GM19238 (cell line): ENCODE measurements around the gene CEP19.
"Not testable (repeated sequence)": the region's sequence is repeated elsewhere in the genome, so short reads cannot be mapped to it uniquely, and the experiment has no call there.

ENCODE experiments used
- DNase-seq: peaks from one replicate; pipeline ENCODE4 v3.0.0; 2011; ENCODE audit warnings: low spot score; ENCODE audit not compliant: insufficient read length

Gene CEP19

DNA sequence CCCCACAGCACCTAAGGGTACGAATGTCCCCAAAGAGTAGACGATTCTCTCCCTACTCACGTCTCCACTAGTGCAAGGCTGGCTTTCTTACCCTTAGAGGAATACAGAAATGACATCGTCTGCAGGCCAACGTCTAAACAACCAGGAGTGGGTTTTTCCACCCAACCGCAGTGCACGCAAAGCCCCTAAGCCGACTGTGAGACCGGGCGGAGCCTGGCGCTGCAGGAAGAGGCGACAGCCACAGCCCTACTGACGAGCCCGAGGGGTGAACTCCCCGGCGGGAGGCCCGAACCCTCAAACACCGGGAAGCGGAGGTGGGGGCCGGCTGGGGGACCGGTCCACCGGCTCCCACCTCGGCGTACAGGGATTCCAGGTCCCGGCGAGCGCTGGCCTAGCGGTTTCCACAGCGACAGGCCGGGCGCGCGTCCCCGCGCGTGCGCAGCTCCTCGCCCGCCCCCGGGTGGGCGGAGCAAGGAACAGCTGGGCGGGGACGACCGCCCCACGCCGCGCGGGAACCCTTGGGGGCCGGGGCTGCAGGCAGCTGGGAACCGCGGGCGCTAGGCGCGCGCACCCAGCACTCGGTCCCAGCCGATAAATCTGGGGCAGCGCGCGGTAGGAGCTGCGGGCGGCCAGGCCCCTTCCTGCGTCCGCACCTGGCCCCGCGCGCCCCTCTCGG lies at the start of gene CEP19, which contains the start of gene PIGX:
CEP19 (minus strand) TSS at position 413 of the 676 bp plus-strand sequence. CDS start 3,593 bp downstream, outside the sequence.
PIGX (plus strand) TSS at position 540 of the 676 bp plus-strand sequence.
- peak; percentile 89 for DNase-seq

DNA sequence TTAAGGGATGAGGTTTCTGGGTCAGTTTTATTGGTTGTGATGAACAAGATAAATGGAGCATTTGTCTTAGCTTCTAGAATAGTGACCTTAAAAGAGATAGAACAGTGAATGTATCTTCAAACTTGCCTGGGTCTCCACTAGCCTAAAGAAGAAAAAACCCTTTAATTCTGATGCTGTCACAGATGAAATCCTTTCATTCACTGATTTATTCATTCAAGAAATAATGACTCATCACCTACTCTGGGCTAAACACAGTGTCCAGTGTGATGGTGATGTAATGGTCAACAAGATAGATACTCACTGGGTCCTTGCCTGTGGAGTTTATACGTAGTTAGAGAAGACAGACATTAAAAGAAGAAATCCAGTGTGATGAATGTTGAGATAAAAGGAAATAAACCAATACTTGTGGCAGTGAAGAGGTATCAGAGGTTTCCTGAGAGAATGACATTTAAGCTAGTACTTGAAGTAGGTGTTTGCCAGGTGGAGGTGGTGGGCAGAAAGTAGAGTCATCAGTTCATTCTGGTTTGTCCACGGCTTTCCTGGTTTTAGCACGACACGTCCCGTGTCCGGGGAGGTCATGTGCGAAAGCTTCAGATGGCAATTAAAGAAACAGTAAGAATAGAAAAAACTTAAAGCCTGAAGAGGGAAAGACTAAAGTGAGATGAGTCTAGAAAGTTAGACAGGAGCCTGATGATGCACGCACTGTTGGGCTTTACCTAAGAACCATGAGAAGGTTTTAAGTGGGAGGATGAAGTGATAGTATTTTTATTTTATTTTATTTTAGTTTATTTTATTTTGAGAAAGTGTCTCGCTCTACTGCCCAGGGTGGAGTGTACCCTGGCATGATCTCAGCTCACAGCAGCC lies 46.1 kb upstream of the CEP19 start:
- no peak for DNase-seq

DNA sequence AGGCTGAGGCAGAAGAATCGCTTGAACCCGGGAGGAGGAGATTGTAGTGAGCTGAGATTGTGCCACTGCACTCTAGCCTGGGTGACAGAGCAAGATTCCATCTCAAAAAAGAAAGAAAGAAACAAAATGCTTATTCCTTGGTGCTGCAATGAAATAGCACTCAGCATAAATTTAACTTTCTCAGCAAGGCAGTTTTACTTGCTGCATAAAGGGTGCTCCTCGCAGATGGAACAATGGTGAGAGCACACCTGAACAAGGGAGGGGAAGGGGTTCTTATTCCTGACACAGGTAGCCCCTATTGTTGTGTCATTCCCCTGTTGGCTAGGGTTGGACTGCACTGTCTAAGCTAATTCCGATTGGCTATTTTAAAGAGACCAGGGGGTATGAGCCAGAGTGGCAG lies 44.7 kb upstream of the CEP19 start:
- DNase-seq = no peak

DNA sequence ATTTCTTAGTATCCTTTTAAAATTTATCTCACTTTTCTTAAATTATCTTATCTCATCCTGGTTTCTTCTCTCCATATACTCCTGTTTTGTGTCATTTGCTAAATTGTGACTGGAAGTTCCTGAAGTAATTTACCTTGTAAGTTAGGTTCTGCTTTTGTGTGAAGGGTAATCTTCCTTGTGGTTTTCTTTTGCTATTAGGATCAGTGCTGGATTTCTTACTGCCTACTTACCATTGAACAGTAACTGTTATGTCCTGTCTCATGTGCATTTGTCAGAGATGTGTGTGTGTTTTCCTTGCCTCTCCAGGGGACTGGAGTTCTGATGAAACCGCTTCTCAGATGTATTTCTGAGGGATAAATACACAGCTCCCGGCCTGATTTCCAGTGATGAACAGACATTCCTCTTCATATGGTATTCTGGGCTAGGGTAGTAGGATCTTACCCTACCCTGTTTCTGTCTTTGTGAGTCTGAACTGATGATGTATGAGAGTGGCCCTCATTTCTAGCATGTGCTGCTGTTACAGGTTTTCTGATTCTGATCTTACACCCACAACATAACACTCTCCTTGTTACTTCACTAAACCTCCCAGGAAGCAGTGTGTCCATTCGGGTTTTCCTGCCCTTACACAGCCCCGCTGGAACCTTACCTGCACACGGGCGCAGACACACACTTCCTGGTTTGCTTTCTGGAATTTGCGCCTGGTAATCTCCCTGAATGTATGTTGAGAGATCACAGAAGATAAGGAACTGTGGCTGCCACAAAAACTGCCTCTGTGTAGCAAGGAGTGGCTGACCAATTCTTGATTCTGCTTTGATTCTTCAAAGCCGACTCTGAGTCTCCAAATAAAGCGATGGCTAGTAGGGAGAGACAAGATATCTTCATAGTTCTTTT lies 42.3 kb upstream of the CEP19 start:
- no peak for DNase-seq

GRCh38 chr3:196753201-196753600 lies 41.2 kb upstream of the CEP19 start:
- DNase-seq = no peak

GRCh38 chr3:196749125-196749524 lies 37.1 kb upstream of the CEP19 start:
- no peak for DNase-seq

- DNase-seq = not testable (repeated sequence)
Observed at GRCh38 chr3:196743569-196743968, 31.5 kb upstream of the CEP19 start.

- DNase-seq = no peak
Observed at GRCh38 chr3:196741249-196741889, 29.3 kb upstream of the CEP19 start.

- DNase-seq = no peak
Observed at GRCh38 chr3:196740481-196741248, 28.6 kb upstream of the CEP19 start.

DNA sequence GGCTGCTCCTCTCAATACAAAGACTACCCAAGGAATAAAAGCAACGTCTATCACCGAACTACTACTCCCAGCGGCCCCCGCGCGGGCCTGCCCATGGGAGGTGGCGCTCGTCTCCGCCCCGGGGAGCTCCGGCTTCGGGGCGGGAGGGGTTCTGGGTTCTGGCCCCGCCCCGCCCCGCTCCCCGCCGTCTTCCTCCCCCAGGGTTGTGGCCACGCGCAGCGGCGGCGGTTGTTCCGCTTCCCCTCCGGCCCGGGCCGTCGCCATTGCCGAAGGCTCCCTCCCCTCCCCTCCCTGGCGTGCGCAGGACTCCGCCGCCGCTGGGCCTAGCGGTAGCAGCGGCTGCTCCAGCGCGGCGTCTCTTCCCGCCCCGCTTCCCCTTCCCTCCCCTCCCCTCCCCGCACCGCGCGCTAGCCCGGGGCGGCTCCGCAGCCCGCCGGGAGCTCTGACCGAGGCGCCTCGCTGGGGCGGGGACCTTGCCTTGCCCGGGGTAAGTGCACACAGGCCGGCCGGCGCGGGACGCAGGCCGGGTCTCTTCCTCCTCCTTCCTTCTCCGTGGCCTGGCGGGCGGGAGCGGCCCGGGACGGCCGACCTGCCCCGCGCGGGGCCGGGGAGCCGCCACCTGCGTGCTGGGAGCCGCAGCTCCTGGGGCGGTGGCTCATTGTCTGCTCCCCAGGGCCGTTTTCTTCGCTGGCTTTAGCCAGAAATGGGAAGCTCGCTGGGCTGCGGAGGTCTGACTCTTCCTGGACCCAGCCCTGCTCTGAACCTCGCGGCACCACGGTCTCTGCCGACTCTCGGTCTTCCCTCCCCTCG lies 27.8 kb upstream of the CEP19 start, which contains the start of gene PAK2:
PAK2 (plus strand) TSS at position 187 of the 810 bp plus-strand sequence. CDS start 42,790 bp downstream, outside the sequence.
- DNase-seq = peak; percentile 82

DNA sequence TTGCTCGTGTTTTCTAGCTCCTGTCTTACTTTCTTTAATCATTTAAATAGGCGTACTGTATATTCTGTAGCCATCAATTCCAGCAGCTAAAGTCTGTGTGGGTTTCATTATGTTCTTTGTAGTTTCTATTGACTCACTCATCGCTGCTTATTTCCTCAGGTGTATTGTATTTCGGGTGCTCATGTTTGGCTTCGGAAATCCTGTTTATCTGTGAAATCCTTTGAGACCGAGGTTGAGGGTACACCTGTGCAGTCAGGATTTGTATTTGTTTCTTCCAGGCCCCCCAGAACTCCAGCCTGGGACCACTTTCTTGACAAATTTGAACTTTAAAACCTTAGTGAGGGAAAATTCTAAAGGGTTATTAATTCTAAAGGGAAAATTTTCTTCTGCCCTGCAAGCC lies 25.6 kb upstream of the CEP19 start:
- DNase-seq = no peak

- DNase-seq = no peak
Observed at GRCh38 chr3:196736670-196737374, 24.8 kb upstream of the CEP19 start.

- no peak for DNase-seq
Observed at GRCh38 chr3:196735751-196736150, 23.7 kb upstream of the CEP19 start.

DNA sequence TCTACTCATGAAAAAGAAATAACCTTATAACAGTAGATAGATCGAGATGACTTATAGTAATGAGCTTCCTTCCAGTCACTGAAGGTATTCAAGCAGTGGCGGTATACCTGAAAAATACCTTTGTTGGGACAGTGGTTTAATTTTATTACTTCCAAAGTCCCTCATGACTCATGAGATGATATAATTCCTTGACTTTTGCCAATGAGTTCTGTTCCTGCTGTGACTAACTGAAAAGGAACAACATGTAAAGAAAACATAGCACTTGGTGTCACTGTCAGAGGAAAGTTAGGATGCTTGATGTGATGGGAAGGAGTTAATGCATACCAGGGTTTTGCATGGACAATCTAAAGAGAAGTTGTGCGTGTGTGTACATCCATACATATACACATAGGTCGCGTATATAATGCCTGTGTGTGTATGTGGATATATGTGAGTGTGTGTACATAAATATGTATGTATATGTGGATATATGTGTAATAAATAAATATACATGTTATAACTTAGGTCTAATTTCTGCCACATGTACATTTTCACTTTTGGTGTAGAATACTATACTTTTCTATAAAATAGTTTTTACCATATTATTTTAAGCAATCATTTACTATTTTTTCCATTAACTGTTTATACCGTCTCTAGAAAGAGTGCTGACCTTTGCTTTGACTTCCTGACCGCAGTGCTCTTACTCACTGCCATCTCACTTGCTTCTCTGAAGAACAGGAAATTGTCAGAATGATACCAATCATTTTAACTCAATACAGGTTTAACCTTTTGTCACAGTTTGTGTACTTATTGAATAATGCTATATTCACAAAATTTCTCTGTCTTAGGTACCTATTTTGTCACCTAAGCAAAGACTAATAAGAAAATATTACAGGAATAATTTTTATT lies 15.0 kb upstream of the CEP19 start:
- DNase-seq = no peak

GRCh38 chr3:196721097-196721496 lies 9.0 kb upstream of the CEP19 start:
- no peak for DNase-seq

- not testable (repeated sequence) for DNase-seq
Observed at GRCh38 chr3:196717162-196717561, 5.1 kb upstream of the CEP19 start.

DNA sequence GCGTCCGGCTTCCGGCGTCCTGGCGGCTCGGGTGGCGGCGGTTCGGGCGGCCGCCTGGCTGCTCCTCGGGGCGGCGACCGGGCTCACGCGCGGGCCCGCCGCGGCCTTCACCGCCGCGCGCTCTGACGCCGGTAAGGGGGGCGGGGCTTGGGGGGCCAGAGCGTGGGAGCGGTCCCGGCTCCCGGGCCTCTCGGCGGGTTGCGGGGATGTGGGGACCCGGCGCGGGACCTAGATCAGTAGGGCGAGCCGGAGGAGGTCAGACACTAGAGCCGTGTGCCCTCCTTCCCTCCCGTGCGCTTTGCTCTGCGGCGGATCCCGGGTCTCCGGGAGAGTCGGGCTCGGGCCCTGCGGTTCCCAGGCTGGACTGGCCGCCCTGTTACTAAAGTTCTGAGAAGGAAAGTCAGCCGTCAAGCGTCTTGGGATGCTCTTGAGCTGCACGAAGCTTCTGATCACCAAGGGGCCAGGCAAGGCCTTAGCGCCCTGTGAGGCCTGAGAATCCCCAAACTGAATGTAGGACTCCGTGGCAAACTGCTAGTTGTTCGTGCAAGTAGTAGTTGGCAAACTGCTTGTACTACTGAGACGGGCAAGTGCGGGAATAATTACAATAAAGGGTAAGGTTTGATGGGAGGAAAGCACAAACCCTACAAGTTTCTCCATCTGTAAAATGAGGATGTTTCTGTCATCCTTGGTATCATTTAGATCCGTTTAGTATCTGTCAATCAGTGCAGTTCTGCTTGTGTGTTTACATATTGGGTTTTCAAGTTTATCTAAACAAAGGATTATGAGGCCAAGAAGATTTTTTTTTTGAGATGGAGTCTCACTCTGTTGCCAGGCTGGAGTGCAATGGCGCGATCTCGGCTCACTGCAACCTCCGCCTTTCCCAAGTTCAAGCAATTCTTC lies 714 bp upstream of the CEP19 start:
- no peak for DNase-seq
